GF-D8 (cell line): ENCODE measurements around the gene ZNF609.

Source experiments
- DNase-seq: peaks from one replicate; lab custom pipeline; 2025; lab: John Stamatoyannopoulos, UW

ZNF609 gene

GRCh38 chr15:64698823-64699222, 238.4 kb downstream of the ZNF609 start:
- no peak for DNase-seq

DNA sequence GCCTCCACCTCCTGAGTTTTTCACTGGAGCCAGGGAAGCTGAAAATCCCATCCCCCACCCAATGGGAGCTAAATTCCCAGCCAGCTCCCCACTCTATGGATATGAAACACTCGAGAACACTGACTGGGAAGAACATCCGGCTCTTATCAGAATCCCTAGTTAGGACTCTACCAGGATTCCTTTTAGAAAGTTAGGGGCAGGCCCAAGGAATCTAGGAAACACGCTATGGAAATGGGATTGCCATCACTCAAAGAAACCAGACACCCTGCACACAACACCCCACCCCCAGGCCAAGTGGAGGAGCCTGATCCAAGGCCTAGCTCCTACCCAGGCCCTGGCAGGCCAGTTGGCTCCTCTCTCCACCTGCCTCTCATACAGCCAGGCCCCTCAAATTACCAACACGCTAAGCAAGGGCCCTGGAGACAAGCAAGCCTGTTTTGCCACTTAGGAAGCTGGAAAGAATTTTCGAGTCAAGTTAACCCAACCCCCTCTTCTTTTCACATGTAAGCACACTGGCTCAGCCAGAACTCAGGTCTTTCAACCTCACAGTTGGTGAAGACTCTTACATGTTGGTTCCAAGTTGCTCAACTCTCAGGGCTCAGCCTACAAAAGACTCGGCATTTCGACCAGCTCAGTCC, 239.5 kb downstream of the ZNF609 start:
- no peak for DNase-seq

DNA sequence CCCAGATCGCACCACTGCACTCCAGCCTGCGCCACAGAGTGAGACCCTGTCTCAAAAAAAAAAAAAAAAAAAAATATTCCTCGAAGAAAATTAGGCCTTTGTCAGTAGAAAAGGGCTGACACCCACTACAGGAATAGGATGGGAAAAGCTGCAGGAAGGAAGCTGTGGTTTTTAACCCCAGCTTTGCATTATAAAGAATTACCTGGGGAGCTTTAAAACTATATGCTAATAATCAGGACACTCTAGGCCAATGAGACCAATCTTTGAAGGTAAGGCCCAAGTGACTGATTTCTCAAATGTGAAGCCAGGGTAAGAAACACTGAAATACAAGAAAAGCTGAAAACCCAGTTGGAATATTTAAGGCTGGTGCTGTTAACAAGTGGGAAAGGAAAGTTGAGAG, 240.7 kb downstream of the ZNF609 start:
- DNase-seq = no peak

DNA sequence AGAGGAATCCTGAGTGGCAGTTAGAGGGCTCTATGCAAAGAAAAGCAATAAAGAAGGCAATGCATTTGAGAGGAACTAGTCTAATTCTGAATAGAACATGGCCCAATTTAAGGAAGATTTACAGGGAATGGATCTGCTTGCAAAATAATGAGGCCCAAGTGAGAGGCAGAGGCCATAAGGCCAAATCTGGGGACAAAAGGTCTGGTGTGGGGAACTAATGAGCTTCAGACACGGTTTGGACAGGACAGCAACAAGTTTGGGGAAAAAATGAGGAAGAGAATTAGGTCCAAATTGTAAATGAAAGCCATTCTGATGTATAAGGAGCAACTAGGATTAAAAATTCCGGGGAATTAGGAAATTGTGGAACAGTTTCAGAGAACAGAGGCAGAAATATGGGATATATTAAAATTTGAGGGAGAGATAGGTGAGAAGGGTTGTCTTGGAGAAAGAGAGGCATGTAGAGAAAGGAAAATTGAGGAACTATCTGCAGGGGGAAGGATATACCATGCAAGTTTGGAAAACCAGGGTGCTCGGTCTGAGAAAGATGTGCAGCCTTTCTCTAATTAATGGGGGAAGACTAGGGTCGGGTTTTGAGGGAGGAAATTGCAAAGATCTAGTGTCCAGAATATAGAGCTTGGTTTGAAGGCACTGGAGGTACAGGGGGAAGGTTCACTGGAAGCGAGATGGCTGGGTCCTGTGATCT, 241.3 kb downstream of the ZNF609 start:
- no peak for DNase-seq

GRCh38 chr15:64702816-64703631, 242.6 kb downstream of the ZNF609 start:
- peak; percentile 72 for DNase-seq

GRCh38 chr15:64703632-64703959, 243.2 kb downstream of the ZNF609 start:
- no peak for DNase-seq

DNA sequence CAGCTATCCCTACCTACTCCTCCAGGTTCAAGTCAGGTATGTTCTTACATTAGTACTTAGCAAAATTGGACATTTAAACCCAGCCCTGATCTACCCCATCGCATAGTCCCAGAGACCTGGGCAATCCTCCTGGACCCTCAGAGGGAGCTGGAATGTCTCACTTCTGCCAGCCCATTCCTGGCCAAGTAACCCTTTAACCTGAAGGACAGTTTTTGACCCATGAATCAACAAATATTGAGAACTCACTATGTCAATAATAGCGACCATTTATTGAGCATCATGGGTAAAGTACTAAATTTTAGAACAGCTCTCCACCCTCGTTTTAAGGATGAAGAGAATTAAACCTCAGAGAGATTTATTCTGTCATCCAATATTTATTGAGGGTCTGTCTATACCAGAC, 244.6 kb downstream of the ZNF609 start:
- no peak for DNase-seq

DNA sequence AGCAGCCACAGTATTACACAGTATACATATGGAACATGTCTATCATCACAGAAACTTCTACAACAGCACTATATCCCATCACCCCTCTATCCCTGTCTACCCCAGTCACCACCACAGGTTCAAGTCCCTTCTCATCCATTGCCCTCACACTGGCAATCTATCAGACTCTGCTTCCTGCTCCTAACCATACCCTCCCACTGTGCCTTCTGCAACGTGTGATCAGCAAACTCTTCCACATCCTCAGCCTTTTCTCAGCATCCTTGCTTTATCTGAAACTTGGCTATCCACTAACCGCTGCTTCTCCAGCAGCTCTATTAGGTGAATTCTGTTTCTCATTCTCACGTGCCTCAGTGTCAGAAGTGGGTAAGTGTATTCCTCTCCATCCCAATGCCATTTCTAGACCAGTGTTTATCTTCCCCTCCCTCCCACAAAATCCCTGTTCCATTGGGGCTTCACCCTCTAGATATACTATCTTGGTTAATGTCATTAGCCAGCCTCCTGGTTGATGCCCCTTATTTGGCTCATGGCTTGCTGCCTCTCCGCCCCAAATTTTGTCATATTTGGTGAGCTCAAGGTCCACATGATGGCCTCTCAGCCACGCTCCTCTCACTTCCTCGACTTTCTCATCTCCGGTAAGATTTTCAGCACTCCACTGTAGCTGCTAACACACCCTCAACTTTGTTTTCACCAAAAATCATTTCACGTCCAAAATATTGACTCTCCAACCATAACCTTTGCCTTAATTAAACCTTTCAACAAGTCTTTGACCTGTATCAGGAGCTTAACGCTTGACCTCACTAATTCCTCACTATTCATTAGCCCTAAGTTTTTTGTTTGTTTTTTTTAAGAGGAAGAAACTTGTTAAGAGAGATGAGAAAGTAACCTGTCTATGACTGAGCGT, 245.9 kb downstream of the ZNF609 start:
- no peak for DNase-seq

GRCh38 chr15:64710676-64711428, 250.5 kb downstream of the ZNF609 start:
- DNase-seq = no peak

DNA sequence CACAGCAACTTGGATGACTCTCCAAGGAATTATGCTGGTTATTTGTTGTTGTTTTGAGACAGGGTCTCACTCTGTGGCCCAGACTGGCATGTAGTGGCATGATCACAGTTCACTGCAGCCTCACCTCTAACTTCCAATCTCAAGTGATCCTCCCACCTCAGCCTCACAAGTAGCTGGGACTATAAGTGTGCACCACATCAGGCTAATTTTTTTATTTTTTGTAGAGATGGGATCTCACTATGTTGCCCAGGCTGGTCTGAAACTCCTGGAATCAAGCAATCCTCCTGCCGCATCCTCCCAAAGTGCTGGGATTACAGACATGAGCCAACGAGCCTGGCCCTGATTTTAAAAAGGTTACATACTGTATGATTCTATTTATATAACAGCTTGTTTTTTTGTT, 252.0 kb downstream of the ZNF609 start:
- no peak for DNase-seq

DNA sequence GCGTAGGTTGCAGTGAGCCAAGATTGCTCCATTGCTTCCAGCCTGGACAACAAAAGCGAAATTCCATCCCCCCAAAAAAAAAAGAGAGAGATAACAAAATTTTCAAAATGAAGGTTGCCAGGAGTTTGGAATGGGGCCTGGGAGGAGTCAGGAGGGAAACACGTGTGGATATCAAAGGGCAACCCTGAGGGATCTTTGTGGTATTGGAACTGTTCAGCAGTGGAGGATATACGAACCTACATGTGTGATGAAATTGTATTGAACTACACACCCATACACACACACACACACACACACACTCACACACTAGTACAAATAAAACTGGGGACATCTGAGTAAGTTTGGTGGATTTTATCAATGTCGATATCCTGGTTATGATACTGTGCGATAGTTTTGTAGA, 253.2 kb downstream of the ZNF609 start:
- DNase-seq = no peak

DNA sequence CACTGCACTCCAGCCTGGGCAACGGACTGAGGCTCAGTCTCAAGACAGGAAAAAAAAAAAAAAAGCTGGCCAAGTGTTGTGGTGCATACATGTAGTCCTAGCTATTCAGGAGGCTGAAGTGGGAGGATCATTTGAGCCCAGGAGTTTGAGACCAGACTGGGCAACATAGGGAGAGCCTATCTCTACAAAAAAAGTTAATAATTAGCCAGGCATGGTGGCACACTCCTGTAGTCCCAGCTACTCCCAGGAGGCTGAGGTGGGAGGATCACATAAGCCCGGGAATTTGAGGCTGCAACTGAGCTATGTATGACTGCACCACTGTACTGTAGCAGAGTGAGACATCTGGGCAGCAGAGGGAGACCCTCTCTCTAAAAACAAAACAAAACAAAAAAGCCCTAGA, 256.1 kb downstream of the ZNF609 start:
- no peak for DNase-seq

- DNase-seq = no peak
These were observed 256.8 kb downstream of the ZNF609 start for GRCh38 chr15:64717130-64717529.

GRCh38 chr15:64717735-64718495, 257.5 kb downstream of the ZNF609 start:
- DNase-seq = no peak

- no peak for DNase-seq
These were observed 259.8 kb downstream of the ZNF609 start for GRCh38 chr15:64720188-64720587.

GRCh38 chr15:64730151-64730550, 269.8 kb downstream of the ZNF609 start:
- DNase-seq = no peak

GRCh38 chr15:64731012-64731804, 270.8 kb downstream of the ZNF609 start:
- peak; percentile 2 for DNase-seq

DNA sequence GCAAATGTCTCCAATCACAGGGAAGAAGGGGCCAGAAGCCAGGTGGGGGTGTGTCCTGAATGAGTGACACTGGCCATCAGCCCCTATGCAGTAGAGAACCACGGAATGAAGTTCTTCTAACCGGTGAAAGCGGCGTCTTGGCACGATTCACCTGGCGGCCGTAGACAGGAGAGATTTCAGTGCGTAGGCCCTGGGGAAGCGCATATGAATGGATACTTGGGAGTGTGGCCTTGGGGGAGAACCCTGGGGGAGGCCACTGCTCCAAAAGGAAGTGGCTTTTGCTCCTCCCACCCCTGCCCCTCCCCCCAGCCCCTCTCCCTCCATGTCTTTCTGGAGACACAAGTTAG, 271.4 kb downstream of the ZNF609 start:
- DNase-seq = no peak

DNA sequence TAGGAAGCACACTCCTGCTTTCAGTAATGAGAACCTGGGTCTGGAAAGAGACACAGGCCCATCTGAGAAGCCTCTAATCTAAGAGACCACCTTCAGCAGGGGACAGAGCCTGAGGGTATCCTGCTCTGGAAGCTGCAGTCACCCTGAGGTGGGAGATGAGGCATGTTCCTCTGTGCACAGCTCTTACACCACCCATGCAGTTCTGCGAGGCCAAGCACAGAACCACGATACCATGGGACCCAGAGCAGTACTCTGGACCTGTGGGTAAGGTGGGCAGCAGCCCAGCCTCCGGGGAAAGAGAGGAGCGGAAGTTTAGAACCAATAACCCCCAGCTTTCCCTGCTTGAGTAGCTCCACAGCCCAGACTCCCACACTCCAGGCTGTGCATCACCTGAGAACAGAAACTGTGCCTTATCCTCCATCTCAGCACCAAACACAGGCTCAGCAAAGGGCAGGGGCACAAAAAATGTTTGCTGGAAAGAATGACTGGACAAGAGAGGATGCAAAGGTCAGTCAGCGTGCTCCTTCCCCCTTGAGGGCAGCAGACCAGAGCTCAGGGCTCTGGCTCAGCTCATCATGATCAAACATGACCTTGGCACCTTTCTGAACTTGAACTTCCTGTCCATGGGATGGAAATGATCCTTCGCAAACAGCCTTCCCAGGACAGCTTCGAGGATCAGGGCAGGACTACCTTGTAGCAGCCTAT, 271.9 kb downstream of the ZNF609 start:
- no peak for DNase-seq
